ENCODE data around the gene MFNG.

Gene MFNG

GRCh38 chr22:37443977-37444376 is 42.2 kb downstream of the MFNG start:
- H2AFZ ChIP-seq: no peak overlapping the region
- no peaks in the 10 kb centered on the region for H3K27me3 ChIP-seq (ENCODE audit: control insufficient read depth, insufficient read depth, low read length)
- no peak overlapping the region for H3K9ac ChIP-seq
- no peaks in the 10 kb centered on the region for H3K79me2 ChIP-seq
- H3K9me3 ChIP-seq (ENCODE audit: control insufficient read depth, low read length): no peaks in the 10 kb centered on the region
- no peak for TF ChIP-seq CTCF (IDR thresholded peaks at IDR 0.05)
- H3K4me2 ChIP-seq (ENCODE audit: low read length): no peak overlapping the region
- no peak overlapping the region for H3K27ac ChIP-seq
- H3K4me3 ChIP-seq (ENCODE audit: low read depth, low read length): no peak overlapping the region
- H3K4me1 ChIP-seq: no peaks in the 10 kb centered on the region
- H3K36me3 ChIP-seq (ENCODE audit: control insufficient read depth, insufficient read depth, low read length): no peaks in the 10 kb centered on the region

GRCh38 chr22:37443086-37443485 is 43.1 kb downstream of the MFNG start:
- H2AFZ ChIP-seq: no peak overlapping the region
- H3K4me3 ChIP-seq (ENCODE audit: low read depth, low read length): no peak overlapping the region
- no peak overlapping the region for H3K27ac ChIP-seq
- H3K9ac ChIP-seq: no peak overlapping the region
- no peaks in the 10 kb centered on the region for H3K79me2 ChIP-seq
- no peaks in the 10 kb centered on the region for H3K4me1 ChIP-seq
- no peaks in the 10 kb centered on the region for H3K27me3 ChIP-seq (ENCODE audit: control insufficient read depth, insufficient read depth, low read length)
- no peaks in the 10 kb centered on the region for H3K36me3 ChIP-seq (ENCODE audit: control insufficient read depth, insufficient read depth, low read length)
- H3K9me3 ChIP-seq (ENCODE audit: control insufficient read depth, low read length): no peaks in the 10 kb centered on the region
- no peak overlapping the region for H3K4me2 ChIP-seq (ENCODE audit: low read length)
- TF ChIP-seq CTCF (IDR thresholded peaks at IDR 0.05): no peak

GRCh38 chr22:37442537-37442936 is 43.6 kb downstream of the MFNG start:
- TF ChIP-seq CTCF (IDR thresholded peaks at IDR 0.05): no peak
- Histone ChIP-seq H3K27me3 (ENCODE audit: control insufficient read depth, insufficient read depth, low read length) (no peaks in the 10 kb centered on the region), H3K4me1 (no peaks in the 10 kb centered on the region), H3K9me3 (ENCODE audit: control insufficient read depth, low read length) (no peaks in the 10 kb centered on the region), H3K36me3 (ENCODE audit: control insufficient read depth, insufficient read depth, low read length) (no peaks in the 10 kb centered on the region), H3K4me2 (ENCODE audit: low read length) (no peak overlapping the region), H3K27ac (no peak overlapping the region), H3K9ac (no peak overlapping the region), H3K4me3 (ENCODE audit: low read depth, low read length) (no peak overlapping the region), H3K79me2 (no peaks in the 10 kb centered on the region), H2AFZ (no peak overlapping the region)

- Histone ChIP-seq H3K36me3 (ENCODE audit: control insufficient read depth, insufficient read depth, low read length) (no peaks in the 10 kb centered on the region), H3K9ac (no peak overlapping the region), H3K79me2 (no peaks in the 10 kb centered on the region), H2AFZ (no peak overlapping the region), H3K4me3 (ENCODE audit: low read depth, low read length) (no peak overlapping the region), H3K4me2 (ENCODE audit: low read length) (no peak overlapping the region), H3K4me1 (no peaks in the 10 kb centered on the region), H3K27ac (no peak overlapping the region), H3K27me3 (ENCODE audit: control insufficient read depth, insufficient read depth, low read length) (no peaks in the 10 kb centered on the region), H3K9me3 (ENCODE audit: control insufficient read depth, low read length) (no peaks in the 10 kb centered on the region)
- no peak for TF ChIP-seq CTCF (IDR thresholded peaks at IDR 0.05)
These were observed 44.0 kb downstream of the MFNG start for GRCh38 chr22:37442135-37442534.

- H3K9ac ChIP-seq: no peak overlapping the region
- no peak overlapping the region for H2AFZ ChIP-seq
- TF ChIP-seq CTCF (IDR thresholded peaks at IDR 0.05): no peak
- H3K4me3 ChIP-seq (ENCODE audit: low read depth, low read length): no peak overlapping the region
- H3K4me1 ChIP-seq: no peaks in the 10 kb centered on the region
- no peaks in the 10 kb centered on the region for H3K9me3 ChIP-seq (ENCODE audit: control insufficient read depth, low read length)
- H3K4me2 ChIP-seq (ENCODE audit: low read length): no peak overlapping the region
- H3K36me3 ChIP-seq (ENCODE audit: control insufficient read depth, insufficient read depth, low read length): no peaks in the 10 kb centered on the region
- no peaks in the 10 kb centered on the region for H3K27me3 ChIP-seq (ENCODE audit: control insufficient read depth, insufficient read depth, low read length)
- H3K79me2 ChIP-seq: no peaks in the 10 kb centered on the region
- no peak overlapping the region for H3K27ac ChIP-seq
These were observed 45.3 kb downstream of the MFNG start for GRCh38 chr22:37440875-37441274.

Data from parathyroid adenoma (tissue), 2 donors.